Measurements from ENCODE around the gene UBE2B.

GRCh38 chr5:134396274-134396673 is 24.9 kb downstream of the UBE2B start:
- TF ChIP-seq CTCF (IDR thresholded peaks at IDR 0.05; ENCODE audit: borderline replicate concordance, extremely low read depth, low read length, poor library complexity, severe bottlenecking) = no peak
- TF ChIP-seq EZH2 (IDR thresholded peaks at IDR 0.05; ENCODE audit: borderline replicate concordance, low read depth, low read length, severe bottlenecking) = no peak

All from DND-41 (cell line).